LHCN-M2 (cell line): Measurements from ENCODE around the gene GRIK3. TPM values are rescaled to one million over a fixed set of nuclear protein-coding genes. Genes with fewer than 3 reads are reported as not detected.

ENCODE experiments used
- DNase-seq: peaks from one replicate; pipeline ENCODE4 v3.0.0-alpha.2; 2012; ENCODE audit warnings: low read depth
- total RNA-seq: library from RNA; depleted of rRNA; stranded (reverse); fragments of >200 nt; gene quantifications from 2 replicates; pipeline ENCODE4 v1.2.3, GENCODE V29; 2014

GRIK3 gene
- total RNA-seq, 1 experiment from 2014 or later = not detected

GRCh38 chr1:36790191-36790590 lies 244.1 kb downstream of the GRIK3 start:
- no peak for DNase-seq

- no peak for DNase-seq
Measured at GRCh38 chr1:36789535-36789934, 244.8 kb downstream of the GRIK3 start.

- DNase-seq = no peak
Measured at GRCh38 chr1:36787312-36787913, 246.9 kb downstream of the GRIK3 start.

DNA sequence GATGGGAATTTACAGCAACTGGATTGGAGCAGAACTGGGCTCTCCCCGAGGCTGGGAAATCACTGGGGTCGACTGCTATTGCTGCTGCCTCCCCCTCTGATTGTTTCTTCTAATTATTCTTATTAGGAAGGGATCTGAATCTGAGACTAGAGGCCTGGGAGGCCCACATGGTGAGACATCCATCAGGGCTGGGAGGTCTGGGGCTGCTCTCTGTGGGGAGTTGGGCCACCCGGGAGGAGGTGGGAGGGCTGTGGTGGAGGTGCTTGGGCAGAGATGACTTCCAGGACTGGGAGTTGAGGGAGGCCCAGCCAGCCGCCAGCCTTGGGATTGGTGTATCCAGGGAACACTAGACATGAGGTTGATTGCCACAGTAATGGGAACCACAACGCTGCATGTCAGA lies 247.9 kb downstream of the GRIK3 start:
- DNase-seq = no peak

GRCh38 chr1:36784147-36784859 lies 250.0 kb downstream of the GRIK3 start:
- no peak for DNase-seq

DNA sequence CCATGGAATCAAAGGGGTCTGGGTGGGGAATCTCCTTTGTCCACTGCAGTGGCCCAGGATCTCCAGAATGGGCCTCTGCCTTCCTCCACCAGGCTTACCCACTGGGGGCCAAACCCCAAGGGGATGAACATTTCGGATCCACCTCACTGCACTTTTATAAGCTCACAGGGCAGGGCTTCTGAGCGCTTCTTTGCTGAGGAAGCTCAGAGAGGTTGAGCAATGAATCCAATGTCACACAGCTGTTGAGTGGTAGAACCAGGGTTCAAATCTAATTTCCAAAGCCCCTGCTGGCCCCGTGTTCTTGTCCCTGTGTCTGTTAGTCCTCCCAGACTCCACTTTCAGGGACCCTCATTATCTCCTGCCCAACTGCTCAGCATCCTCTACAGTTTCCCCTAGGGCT lies 250.8 kb downstream of the GRIK3 start:
- no peak for DNase-seq

GRCh38 chr1:36782785-36783184 lies 251.5 kb downstream of the GRIK3 start:
- no peak for DNase-seq

DNA sequence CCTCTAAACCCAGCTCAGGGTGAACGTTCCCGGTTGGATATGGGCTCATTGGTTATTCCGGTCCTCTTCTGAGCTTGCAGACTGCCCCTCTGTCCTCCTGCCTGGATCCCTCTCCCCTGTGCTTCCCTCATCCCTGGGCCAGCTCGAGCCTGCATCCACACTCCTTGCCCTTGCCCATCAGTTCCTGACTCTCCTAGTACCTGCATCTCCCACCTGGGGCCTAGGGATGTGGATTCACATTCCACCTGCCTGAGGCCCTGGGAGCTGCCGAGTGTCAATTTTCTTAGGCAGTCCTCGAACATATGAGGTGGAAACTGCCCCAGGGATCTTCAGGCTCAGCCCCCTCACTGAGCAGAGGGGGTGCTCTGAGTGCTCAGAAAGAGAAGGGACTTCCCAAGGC lies 252.2 kb downstream of the GRIK3 start:
- DNase-seq = no peak

DNA sequence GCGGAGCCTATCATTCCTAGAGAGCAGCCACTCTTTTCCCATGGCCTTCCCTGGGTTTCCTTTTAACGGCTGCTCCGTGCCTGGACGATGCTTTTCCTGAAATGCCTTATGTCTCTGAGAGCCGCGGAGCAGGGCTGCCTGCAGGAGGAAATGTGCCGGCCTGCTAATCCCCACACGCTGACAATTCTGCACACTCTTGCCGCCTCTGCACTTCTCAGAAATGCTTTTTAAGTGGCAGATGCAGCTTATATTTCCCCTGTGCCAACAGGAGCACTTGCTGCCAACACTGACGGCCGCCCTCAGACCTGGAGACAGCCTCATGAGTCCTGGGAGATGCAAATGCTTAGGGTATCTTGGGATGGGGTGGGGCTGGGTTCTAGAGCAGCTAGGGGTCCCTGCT lies 253.2 kb downstream of the GRIK3 start:
- no peak for DNase-seq

- no peak for DNase-seq
Measured at GRCh38 chr1:36778740-36779139, 255.6 kb downstream of the GRIK3 start.

DNA sequence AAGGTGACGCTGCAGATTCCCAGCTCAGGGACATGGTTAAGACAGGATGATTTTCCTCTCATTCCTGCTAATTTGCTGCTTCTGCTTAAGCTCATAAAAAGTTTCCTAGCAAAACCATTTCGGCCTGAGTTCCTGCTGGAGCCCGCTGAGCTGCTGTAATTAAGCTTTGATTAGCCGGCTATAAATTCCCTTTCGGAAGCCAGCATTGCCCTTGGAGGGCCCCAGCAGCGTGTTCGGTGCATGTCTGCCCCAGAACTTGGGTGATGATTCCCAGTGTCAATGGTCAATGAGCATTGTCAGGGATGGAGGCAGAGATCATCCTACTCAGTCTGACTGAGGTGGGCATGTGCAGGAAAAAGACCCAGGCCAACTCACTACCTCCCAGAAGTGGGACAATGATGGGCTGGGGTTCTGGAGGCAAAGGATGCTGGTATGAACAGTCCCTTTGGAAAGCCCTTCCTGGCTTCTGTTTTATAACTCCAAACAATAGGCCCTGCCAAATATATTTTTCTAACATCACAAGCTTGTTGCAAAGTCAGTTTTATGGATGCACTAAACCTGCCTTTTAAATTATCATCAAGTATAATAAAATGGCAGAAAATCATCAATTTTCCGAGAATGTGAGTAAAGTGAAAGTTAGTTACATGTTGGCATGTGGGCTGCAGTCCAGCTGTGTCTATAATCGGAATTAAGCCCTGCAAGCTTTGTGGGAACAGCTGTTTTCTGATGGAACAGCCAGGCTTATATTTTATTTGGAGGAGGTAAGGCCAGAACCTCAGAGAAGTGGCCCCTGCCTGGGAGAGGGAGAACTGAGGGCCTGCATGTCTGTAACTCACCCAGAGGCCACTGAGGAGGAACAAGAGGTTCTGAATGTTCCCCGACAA lies 257.1 kb downstream of the GRIK3 start:
- no peak for DNase-seq

GRCh38 chr1:36776256-36776655 lies 258.1 kb downstream of the GRIK3 start:
- no peak for DNase-seq

- DNase-seq = no peak
Measured at GRCh38 chr1:36775716-36776115, 258.6 kb downstream of the GRIK3 start.

DNA sequence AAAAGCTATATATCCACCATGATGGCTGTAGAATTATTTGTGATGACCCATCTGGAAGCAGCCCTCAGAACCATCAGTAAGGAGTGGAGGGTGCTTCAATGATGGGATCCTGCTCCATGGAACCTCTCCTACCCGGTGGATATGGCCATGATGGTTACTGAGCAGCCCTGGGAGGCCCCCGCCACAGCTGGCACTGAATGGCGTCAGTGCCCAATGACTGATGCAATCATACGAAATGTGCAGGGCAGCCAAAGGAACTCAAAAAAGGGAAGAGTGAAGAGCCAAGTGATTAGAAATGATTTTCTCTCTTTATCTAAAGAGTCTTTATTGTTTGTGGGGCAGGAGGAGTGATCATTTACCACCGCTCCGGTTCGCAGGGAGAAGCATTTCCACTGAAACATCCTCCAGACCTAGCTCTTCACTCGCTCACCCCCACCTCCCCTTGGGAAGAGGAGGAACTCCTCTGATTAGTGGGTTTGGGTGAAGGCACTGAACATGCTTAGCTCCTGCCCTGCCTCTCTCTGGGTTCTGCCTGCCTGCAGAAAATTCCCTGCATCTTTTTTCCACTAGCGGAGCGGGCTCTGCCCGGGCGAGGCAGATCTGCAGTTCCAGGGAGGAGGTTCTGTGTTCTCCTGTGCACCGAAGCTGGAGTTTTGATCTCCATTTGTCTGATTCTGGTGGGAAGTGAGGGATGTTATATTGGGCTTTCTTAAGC lies 260.3 kb downstream of the GRIK3 start:
- DNase-seq = no peak

- DNase-seq = no peak
Measured at GRCh38 chr1:36772647-36773495, 261.4 kb downstream of the GRIK3 start.

GRCh38 chr1:36771660-36772284 lies 262.5 kb downstream of the GRIK3 start:
- no peak for DNase-seq

DNA sequence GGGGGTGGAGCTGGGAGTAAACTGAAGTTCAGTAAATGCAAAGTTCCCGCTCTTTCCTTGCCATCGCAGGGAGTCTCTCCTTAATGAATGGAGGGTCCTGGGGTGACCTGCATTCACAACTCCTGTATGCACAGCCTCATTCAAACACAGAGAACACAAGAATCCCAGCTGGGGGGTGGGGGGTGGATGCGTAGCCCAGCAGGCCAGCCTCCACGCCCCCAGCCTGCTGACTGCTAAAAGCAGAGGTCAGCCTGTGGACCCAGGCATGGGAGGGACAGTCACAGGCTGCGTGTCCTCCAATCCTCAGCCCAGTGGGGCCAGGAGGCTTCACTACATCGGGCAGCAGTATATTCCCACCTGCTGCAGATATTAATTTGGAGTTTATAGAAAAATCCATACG lies 263.1 kb downstream of the GRIK3 start:
- DNase-seq = no peak

- no peak for DNase-seq
Measured at GRCh38 chr1:36769886-36770830, 264.2 kb downstream of the GRIK3 start.

GRCh38 chr1:36768486-36769178 lies 265.7 kb downstream of the GRIK3 start:
- no peak for DNase-seq
